Smooth muscle cell of the brain vasculature (primary cell): Measurements from ENCODE around the gene LYSMD1.
A peak's percentile ranks its signal among the peaks of the same experiment; 100 is the strongest.

Experiments
- DNase-seq: peaks from one replicate; pipeline ENCODE4 v3.0.0-alpha.2; 2012; ENCODE audit warnings: low read depth, low spot score

Gene LYSMD1

GRCh38 chr1:151142411-151143056, 23.2 kb downstream of the LYSMD1 start:
- no peak for DNase-seq

DNA sequence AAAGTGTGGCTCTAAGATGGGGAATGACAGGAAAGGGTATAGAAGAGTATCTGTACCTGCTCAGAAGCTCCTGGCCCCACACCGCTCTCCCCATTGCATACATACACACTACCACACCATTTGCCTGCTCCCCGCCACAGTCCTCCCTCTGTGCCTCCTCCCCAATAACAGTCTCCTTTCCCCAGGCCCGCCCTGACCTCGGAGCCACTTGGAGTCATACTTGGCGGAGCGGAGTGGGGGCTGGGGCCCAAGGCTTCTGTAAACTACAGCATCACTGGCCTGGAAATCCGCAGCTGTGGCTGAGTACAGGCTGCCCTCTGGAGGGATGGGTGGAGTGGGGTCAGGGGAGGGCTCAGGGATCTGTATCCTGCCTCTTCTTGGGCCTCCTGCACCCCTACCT, 27.9 kb downstream of the LYSMD1 start:
- no peak for DNase-seq

GRCh38 chr1:151135433-151136385, 30.0 kb downstream of the LYSMD1 start:
- DNase-seq = no peak

GRCh38 chr1:151134991-151135390, 30.7 kb downstream of the LYSMD1 start:
- no peak for DNase-seq

- DNase-seq = no peak
Observed at GRCh38 chr1:151134396-151134795, 31.3 kb downstream of the LYSMD1 start.

DNA sequence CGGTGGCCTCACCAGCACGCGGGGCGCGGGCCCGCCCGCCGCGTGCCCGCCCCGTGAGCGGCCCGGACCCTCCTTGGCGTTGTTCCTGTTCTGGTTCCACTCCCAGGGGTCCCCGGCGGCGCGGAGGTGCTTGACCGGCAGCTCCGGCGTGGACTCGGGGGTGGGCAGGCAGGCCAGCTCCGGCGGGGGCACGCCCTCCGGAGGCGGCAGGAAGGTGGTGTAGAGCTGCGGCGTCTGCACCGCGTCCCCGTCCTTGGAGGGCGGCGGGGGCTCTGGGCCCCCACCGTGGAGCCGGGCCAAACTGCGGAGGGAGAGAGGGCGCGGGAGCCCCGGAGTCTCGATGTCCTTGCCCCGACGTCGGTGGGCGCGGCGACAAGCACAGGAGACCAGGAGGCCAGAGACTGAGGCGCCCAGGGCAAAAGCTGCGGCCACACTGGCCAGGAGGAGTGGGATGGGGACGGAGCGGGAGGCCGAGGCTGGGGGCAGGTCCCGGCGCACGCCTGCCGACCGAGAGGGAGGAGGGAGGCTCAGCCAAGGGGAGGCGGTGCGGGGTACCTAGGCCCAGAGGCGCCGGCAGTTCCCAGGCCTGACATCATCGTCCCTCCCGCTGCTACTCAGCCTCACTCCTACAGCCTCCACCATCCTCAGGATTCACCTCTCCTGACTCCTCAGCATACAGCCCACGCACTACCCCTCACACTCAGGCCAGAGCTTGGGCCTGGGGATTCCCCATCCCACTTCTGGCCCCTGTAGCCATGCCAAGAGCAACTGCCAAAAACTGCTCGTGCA, 32.5 kb downstream of the LYSMD1 start:
- DNase-seq = no peak

DNA sequence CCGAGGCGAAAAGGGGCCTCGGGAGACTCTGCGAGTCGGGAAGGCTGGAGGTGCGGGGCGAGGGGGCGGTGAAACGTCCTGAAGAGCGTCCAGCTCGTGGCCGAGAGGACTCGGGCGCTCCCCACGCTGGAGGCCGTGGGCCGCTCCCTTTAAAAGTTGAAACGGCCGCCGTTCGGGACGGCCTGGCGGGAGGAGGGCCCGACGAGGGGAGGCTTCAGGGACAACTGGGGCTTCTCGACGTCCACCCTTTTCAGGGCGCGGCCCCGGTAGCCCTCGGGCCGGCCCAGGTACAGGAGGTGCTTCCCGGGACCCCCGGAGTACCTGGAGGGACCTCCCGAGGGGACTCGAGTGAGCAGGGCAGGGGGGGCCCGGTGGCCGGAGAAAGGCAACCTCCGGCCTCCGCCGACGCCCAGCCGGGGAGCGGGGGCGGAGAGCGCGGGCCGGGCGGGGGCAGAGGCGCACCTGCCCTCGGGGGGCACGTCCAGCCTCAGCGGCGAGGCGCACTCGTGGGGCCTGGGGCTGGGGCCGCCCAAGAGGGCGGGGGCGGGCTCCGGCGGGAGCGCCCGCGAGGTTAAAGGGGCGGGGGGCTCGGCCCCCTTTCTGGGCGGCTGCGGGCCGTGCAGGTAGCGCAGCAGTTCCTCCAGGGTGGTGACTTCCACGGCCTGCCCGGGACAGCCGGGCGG, 33.2 kb downstream of the LYSMD1 start:
- DNase-seq = no peak

DNA sequence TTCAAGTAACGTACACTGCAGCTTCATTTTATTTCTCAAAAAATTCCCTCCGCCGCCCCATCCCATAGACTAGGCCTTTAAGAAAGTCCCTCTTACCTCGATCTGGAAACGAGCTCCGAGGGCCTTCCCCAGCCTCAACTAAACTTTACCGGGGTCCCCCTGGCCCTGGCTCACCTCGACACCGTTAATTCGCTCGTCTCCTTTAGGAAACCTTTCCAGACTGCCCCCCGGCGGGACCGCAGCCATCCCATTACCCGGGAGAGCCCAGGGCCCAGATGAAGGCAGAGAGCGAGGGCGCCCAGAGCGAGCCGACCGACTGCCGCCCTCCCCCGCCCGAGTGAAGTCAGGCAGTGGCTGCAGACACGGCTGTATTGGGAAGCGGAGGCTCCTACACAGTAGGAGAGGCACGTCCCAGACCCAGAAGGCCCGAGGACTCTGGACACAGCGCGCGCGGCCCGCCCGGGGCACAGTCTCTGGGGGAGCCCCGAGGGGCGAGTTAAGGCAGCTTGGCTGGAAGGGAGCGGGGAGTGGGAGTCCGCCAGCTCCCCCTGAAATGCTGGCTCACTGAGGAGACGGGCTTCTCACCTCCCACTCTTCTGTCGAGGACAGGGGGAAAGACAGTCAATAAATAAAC, 33.9 kb downstream of the LYSMD1 start:
- DNase-seq = no peak

GRCh38 chr1:151130987-151131586, 34.6 kb downstream of the LYSMD1 start:
- DNase-seq = peak; percentile 56

- no peak for DNase-seq
Observed at GRCh38 chr1:151128800-151129199, 36.9 kb downstream of the LYSMD1 start.

DNA sequence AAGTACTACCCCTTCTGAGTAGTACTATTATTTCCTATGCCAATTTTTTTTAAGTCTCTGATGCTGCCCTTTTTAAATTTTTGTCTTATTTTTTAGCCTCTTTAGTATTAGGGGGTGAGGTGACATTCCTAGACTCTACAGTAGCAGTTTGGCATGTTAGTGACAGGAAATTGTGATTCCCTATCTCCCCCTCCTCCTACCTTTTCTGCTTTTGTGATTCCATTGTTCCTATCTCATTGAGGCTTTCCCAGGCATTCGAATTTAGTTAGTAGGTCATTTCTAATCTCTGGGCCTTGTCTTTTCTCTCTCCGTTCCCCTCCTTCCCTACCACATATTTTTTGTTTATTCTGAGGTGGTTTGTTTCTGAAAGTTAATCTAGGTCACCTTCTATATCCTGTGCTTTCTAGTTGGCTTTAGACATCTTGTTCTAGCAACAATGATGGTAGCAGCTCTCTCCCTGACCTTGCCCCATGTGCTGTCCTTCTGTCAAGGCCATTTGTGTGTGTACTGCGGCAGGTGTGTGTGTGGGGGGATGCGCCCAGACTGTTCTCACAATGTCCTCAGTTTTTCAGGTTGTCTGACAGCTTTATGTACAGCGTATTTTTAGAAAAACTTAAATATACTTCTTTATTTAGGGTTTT, 40.8 kb downstream of the LYSMD1 start:
- no peak for DNase-seq

DNA sequence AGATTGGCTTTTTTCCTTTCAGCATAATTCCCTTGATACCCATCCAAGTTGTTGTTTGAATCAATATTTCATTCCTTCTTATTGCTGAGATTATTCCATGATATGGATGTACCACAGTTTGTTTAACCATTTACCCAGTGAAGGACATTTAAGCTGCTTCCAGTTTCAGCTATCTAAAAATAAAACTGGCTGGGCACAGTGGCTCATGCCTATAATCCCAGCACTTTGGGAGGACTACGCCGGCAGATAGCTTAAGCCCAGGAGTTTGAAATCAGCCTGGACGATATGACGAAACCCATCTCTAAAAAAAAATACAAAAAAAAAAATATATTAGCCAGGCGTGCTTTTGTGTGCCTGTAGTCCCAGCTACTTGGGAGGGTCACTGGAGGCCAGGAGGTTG, 51.8 kb downstream of the LYSMD1 start:
- DNase-seq = no peak
